ENCODE results near the gene UFSP1.

GRCh38 chr7:100895956-100896731, 6.6 kb upstream of the UFSP1 start:
- TF ChIP-seq CTCF (IDR thresholded peaks at IDR 0.05; ENCODE audit: insufficient read depth, low read length, poor library complexity, severe bottlenecking) (no peak), EZH2phosphoT487 (conservative IDR thresholded peaks at IDR 0.05; ENCODE audit: low read length) (no peak)

Measured in SU-DHL-6 (cell line).